B cell (primary cell): ENCODE results near the gene PLCXD1. TPM values are rescaled to one million over a fixed set of nuclear protein-coding genes. Genes with fewer than 3 reads are reported as not detected.
"Not testable (repeated sequence)": the region's sequence is repeated elsewhere in the genome, so short reads cannot be mapped to it uniquely, and the experiment has no call there.

Experiments
- ATAC-seq: fragments of 200-7000 bp; cut with Tn5 transposase; one replicate; pipeline ENCODE4 v1.10.0; 2021; ENCODE audit warnings: low read depth, mild to moderate bottlenecking, moderate number of reproducible peaks, moderate library complexity
- CTCF ChIA-PET: fragments of 350-600 bp; sonication (Branson Sonifier 250); formaldehyde crosslinking; loops from one replicate; lab custom pipeline; 2021; ENCODE audit warnings: antibody characterized with exemption, inconsistent platforms; lab: Charles Lee
- POLR2A ChIA-PET: fragments of 350-600 bp; sonication (Branson Sonifier 250); formaldehyde crosslinking; loops from one replicate; lab custom pipeline; 2021; ENCODE audit warnings: antibody characterized with exemption; lab: Charles Lee
- DNase-seq: peaks from one replicate; pipeline ENCODE4 v3.0.0; 2013
- H2AFZ ChIP-seq: 2 replicates; pipeline ENCODE4 v1.6.1; 2012; ENCODE audit warnings: mild to moderate bottlenecking, low read depth, low read length; ENCODE audit not compliant: insufficient read depth, poor library complexity, severe bottlenecking
- H3K27ac ChIP-seq, 2 donors: 1 replicate in 1 of 2; 2 replicates in 1 of 2; pipeline ENCODE4 v1.5.1; 2012 to 2013; ENCODE audit warnings: low read length in 2 of 2, mild to moderate bottlenecking in 2 of 2, moderate library complexity in 1 of 2
- H3K27me3 ChIP-seq, 4 experiments: fragments of 200-600 bp in 1 of 4; sonication (generic) in 1 of 4; replicated peaks in 1 of 4; 1 replicate in 2 of 4; 2 replicates in 2 of 4; pipeline versions ENCODE4 v1.6.1 to v1.7.0; 2013 to 2016; ENCODE audit warnings: low read length in 3 of 4, mild to moderate bottlenecking in 2 of 4, mixed read lengths in 1 of 4, moderate library complexity in 1 of 4; ENCODE audit not compliant: insufficient read depth in 4 of 4, control insufficient read depth in 3 of 4; ENCODE audit errors: control extremely low read depth in 1 of 4
- H3K36me3 ChIP-seq, 2 experiments: replicated peaks in 1 of 2; 1 replicate in 1 of 2; 2 replicates in 1 of 2; pipeline versions ENCODE4 v1.6.1 to v1.7.1; 2013; ENCODE audit warnings: low read length in 1 of 2; ENCODE audit not compliant: insufficient read depth in 2 of 2, control insufficient read depth in 1 of 2; ENCODE audit errors: control extremely low read depth in 1 of 2, extremely low read depth in 1 of 2
- H3K4me1 ChIP-seq, 2 donors: fragments of 200-600 bp in 1 of 2; sonication (generic) in 1 of 2; 1 replicate in 1 of 2; 2 replicates in 1 of 2; pipeline versions ENCODE4 v1.5.1 to v1.6.1; 2013 to 2017; ENCODE audit warnings: low read length in 2 of 2; ENCODE audit not compliant: control insufficient read depth in 2 of 2, insufficient read depth in 2 of 2
- H3K4me2 ChIP-seq: replicated peaks from 2 replicates; pipeline ENCODE3; 2012; ENCODE audit warnings: mild to moderate bottlenecking, low read depth, low read length; ENCODE audit not compliant: poor library complexity, severe bottlenecking
- H3K4me3 ChIP-seq, 5 experiments: fragments of 200-600 bp in 1 of 5; sonication (generic) in 1 of 5; 1 replicate in 3 of 5; 2 replicates in 2 of 5; pipeline versions ENCODE4 v1.5.1 to v1.7.0; 2011 to 2016; ENCODE audit warnings: low read length in 4 of 5, mild to moderate bottlenecking in 4 of 5, low read depth in 2 of 5, control low read depth in 1 of 5, moderate library complexity in 1 of 5; ENCODE audit not compliant: insufficient read depth in 1 of 5; ENCODE audit errors: control extremely low read depth in 1 of 5, extremely low read depth in 1 of 5
- H3K79me2 ChIP-seq: fragments of 200-600 bp; sonication (generic); one replicate; pipeline ENCODE4 v1.6.0; 2016; ENCODE audit warnings: low read length; ENCODE audit not compliant: control insufficient read depth, insufficient read depth
- H3K9ac ChIP-seq: fragments of 200-600 bp; sonication (generic); 2 replicates; pipeline ENCODE4 v1.6.1; 2017; ENCODE audit warnings: mild to moderate bottlenecking, low read length, moderate library complexity
- H3K9me3 ChIP-seq, 3 donors: one replicate each; pipeline versions ENCODE4 v1.6.1 to v1.7.1; 2013; ENCODE audit warnings: low read length in 2 of 3; ENCODE audit not compliant: control insufficient read depth in 2 of 3, insufficient read depth in 1 of 3; ENCODE audit errors: control extremely low read depth in 1 of 3
- H4K20me1 ChIP-seq: 2 replicates; pipeline ENCODE4 v1.6.0; 2012; ENCODE audit warnings: mild to moderate bottlenecking, low read length; ENCODE audit not compliant: insufficient read depth, control insufficient read depth, poor library complexity, severe bottlenecking
- H3K27ac Mint-ChIP-seq: one replicate; pipeline ENCODE4 v1.8.0; 2021; ENCODE audit warnings: mixed read lengths
- H3K27me3 Mint-ChIP-seq: one replicate; pipeline ENCODE4 v1.8.0; 2021; ENCODE audit warnings: mixed read lengths
- H3K4me1 Mint-ChIP-seq: one replicate; pipeline ENCODE4 v1.8.0; 2021; ENCODE audit warnings: mixed read lengths
- H3K4me3 Mint-ChIP-seq: one replicate; pipeline ENCODE4 v1.8.0; 2021; ENCODE audit warnings: mixed read lengths
- H3K9me3 Mint-ChIP-seq: one replicate; pipeline ENCODE4 v1.8.0; 2022; ENCODE audit warnings: mixed read lengths; ENCODE audit not compliant: insufficient read depth
- CTCF ChIP-seq: fragments of 200-600 bp; IDR thresholded peaks from one replicate; pipeline ENCODE4 v1.8.0; 2022; ENCODE audit warnings: antibody characterized with exemption, mild to moderate bottlenecking
- EZH2 ChIP-seq: IDR thresholded peaks from 2 replicates; pipeline ENCODE4 v1.6.1; 2012; ENCODE audit warnings: borderline replicate concordance, low read depth, mild to moderate bottlenecking, moderate library complexity, low read length; ENCODE audit not compliant: insufficient read depth, poor library complexity, severe bottlenecking
- WGBS: methylation state at CpG from one replicate; pipeline ENCODE4 v1.1.5; 2013; ENCODE audit warnings: missing lambda C conversion rate; ENCODE audit not compliant: insufficient coverage; 5-methylcytosine and 5-hydroxymethylcytosine counted together
- intact Hi-C: fragments of 100-400 bp; cut with micrococcal nuclease; formaldehyde crosslinking; loops from one replicate; pipeline ENCODE4 v1.10.0; 2022
- polyA plus RNA-seq: library from polyadenylated mRNA; depleted of rRNA; stranded (reverse); fragments of >200 nt; gene quantifications from 2 replicates; pipeline ENCODE4 v1.2.3, GENCODE V29; 2012
- total RNA-seq, 2 donors: library from RNA; stranded (reverse); fragments of 120-200 nt in 1 of 2; gene quantifications; 1 replicate in 1 of 2; 2 replicates in 1 of 2; pipeline versions ENCODE4 v1.2.3 to v1.2.4, GENCODE V29; 2013 to 2022

PLCXD1 gene
- total and polyA plus RNA-seq, 2 donors (not counting 1 experiment from before 2014, with no cell fraction given), result 30.4 to 38.5 TPM

GRCh38 chrX:262381-262909 lies 18.7 kb upstream of the PLCXD1 start:
- POLR2A ChIA-PET, result no interaction called here
- no peaks in the 10 kb centered on the region for H3K27me3 Mint-ChIP-seq

GRCh38 chrX:264006-264405 lies 17.2 kb upstream of the PLCXD1 start:
- H3K4me3 Mint-ChIP-seq, result not testable (repeated sequence)

More at GRCh38 chrX:262381-262909, 18.7 kb upstream of the PLCXD1 start:
- CTCF ChIA-PET, result no interaction called here
- no peak overlapping the region for H3K4me3 Mint-ChIP-seq
- Histone ChIP-seq H3K27ac (no peak overlapping the region), H3K4me3 (no peak overlapping the region), H3K4me2 (no peak overlapping the region), H4K20me1 (no peaks in the 10 kb centered on the region), H3K9ac (no peak overlapping the region), H3K4me1 (no peaks in the 10 kb centered on the region), H2AFZ (no peak overlapping the region), H3K9me3 (peaks cover 0 to 8% (median 0%) of the 10 kb centered on the region in 3 donors), H3K36me3 (no peaks in the 10 kb centered on the region), H3K27me3 (no peaks in the 10 kb centered on the region), H3K79me2 (no peaks in the 10 kb centered on the region)
- intact Hi-C loops, result no loop called here
- H3K4me1 Mint-ChIP-seq, result peaks cover 2% of the 10 kb centered on the region
- no peaks in the 10 kb centered on the region for H3K9me3 Mint-ChIP-seq
- ATAC-seq (no peak), DNase-seq (no peak)
- TF ChIP-seq EZH2 (no peak), CTCF (no peak)
- no peak overlapping the region for H3K27ac Mint-ChIP-seq
- WGBS, result 37% methylated on average over 9 of the region's 13 CpGs

More at GRCh38 chrX:264006-264405, 17.2 kb upstream of the PLCXD1 start:
- H3K4me2 ChIP-seq, DNase-seq, H3K4me1 ChIP-seq, POLR2A ChIA-PET, H3K9me3 Mint-ChIP-seq, H3K27ac ChIP-seq, H3K9me3 ChIP-seq, ATAC-seq, intact Hi-C loops, H3K27me3 Mint-ChIP-seq, H3K4me1 Mint-ChIP-seq, H3K36me3 ChIP-seq, H2AFZ ChIP-seq, H3K9ac ChIP-seq, H3K27me3 ChIP-seq, H4K20me1 ChIP-seq, CTCF ChIA-PET, H3K79me2 ChIP-seq, H3K4me3 ChIP-seq, H3K27ac Mint-ChIP-seq: not testable (repeated sequence)
- 96% methylated on average over 16 of the region's 16 CpGs for WGBS
